HG03469 (cell line): Measurements from ENCODE around the gene DUSP8.

Experiments used
- ATAC-seq: cut with Tn5 transposase; IDR thresholded peaks from one replicate; pipeline ENCODE4 v1.9.1; 2021; ENCODE audit warnings: mild to moderate bottlenecking, moderate library complexity, moderate number of reproducible peaks; ENCODE audit not compliant: unreplicated experiment

The DUSP8 gene

DNA sequence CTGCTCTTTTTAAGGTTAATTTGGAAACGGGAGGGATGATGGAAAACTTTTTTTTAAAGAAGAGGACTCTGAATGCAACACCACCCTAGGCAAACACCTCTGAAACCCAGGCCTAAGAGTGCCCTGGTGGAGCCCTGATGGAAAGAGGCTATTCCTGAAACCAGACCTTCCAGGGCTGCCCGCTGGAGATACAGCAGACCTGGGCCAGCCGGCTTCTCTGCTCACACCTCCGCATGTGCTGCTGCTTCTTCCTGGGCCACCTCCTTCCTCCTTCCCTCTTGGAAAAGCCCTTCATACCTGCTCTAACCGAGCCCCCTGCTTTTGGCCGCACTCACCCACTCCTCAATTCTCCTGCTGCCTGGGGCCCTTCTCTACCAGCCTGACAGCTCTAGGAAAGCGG is 37.9 kb downstream of the DUSP8 start:
- ATAC-seq: no peak

DNA sequence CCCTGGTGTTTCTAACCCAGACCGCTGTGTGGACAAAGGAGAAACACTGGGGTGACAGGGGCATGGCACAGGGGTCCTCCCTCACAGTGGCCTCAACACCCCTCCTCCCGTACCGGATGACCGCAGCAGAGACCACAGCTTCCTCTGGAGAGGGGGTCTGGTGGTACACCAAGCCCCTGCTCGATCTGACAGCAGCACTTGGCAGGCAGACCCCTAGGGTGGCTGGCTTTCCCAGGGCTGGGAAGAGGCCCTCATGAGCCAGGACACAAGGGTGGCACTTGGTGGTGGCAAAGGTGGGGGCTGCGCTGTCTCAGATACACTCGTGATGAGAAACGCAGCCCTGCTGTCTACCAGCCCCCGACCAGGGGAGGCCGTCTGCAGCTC is 38.7 kb downstream of the DUSP8 start:
- no peak for ATAC-seq

DNA sequence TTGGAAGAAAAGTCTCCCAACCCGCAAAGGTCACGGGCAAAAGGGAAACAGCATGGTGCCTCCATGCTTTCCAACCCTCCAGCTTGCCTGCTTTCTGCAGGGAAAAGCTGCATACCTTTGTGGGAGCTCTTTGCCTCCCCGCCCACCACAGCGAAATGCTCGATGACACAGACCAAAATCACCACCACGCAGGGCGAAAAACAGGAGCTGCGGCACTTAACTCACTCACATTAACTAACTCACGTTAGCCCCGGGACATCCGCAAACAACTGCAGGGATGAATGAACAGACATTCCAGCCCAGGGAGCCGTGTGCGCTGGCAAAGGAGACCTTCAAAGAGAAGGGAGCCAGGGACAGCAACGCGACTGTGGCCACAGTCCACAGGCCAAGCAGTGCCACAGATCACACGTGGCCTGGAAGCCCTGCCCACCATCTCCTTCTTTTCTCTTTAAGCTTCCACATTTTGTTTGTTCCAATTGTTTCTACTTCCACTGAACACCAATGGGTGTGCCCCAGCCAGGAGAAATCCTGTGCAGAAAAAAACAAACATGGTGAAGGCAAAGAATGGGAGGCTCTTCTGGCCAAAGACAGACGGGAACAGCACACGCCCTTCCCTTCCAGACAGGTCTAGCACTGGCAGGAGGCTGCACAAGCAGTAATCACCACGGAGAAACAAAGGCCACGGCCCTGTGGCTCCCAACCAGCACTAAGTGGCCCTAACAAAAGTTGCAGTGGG is 39.3 kb downstream of the DUSP8 start:
- no peak for ATAC-seq

DNA sequence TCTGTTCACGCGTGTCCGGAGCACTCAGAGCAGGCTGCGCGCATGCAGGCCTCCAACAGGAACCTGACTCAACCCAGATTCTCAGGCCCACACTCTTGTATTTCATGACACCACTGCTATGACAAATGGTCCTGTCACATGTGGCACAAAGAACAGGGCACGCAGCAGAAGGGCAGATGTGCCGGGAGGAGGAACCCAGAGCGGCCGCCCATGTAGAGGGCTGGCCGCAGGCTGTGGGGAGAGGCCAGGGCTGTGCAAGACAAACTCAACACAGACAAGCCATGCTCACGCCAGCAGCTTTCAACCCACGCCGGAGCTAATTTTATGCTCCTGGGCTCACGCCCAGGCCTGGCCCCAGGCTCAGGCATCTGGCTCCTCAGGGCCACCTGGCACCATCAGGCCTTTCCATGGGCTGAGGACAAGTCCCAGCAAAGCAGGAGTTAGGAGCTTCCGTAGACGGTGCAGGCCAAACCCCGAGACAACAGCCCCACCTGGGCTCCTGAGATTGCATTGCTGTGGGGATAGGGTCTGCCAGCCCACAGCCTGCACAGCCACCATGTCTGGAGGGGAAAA is 40.0 kb downstream of the DUSP8 start:
- ATAC-seq: no peak

DNA sequence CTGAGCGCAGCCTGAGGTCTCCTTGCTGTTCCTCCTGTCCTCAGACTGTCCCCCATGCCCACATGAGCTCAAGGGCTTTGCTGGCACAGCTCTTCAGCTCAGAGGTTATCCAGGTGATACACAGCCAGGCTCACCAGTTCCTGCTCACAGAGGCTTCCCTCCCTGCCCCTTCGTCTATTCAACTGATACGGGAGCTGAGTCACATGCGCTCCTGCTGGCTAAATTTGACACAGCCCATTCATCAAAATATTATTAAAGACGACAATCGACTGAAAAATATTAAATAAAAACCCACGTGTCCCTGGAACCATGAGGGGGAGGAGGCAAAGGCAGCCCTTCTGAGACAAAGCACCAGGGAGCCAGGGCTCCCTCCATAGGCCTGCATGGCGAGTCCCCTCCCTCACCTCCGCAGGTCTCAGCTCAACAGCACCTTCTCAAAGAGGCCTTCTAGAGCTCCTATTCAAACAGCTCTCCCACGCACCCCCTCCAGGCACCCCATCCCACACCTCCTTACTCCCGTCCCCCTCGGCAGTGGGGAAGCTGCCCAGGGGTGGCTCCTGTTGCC is 40.5 kb downstream of the DUSP8 start:
- no peak for ATAC-seq

DNA sequence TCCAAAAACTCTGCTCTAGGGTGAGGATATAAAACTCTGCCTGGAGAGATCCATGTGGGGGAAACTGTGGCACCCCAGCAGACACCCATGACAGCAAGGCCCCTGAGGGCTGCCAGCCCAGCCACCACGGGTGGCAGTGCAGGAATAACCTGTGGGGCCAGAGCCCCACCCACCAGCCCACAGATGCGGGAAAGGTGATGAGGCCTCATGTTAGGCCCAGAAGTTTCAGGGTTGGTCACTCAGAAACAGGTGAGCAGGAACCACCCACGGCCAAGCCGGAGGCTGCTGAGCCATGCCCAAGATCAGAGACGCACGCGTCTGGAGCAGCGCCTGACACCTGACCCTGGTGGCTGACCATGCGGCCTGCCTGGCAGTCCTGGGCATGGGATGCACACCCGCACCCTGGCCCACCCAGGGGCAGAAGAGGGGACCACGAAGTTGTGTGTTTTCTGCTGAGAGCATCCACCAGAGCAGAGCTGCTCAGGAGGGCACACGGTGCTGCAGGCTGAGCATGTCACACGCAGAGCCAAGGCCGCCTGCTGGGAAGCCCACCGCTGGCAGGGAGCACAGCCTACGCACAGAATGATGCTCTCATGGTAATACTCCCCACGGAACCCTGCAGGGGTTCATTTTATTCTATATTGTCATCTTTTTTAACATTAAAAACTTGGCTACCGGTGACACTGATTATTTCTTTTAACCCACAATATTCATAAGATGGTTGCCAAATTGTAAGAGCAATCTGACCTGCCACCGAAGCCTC is 41.2 kb downstream of the DUSP8 start:
- no peak for ATAC-seq

DNA sequence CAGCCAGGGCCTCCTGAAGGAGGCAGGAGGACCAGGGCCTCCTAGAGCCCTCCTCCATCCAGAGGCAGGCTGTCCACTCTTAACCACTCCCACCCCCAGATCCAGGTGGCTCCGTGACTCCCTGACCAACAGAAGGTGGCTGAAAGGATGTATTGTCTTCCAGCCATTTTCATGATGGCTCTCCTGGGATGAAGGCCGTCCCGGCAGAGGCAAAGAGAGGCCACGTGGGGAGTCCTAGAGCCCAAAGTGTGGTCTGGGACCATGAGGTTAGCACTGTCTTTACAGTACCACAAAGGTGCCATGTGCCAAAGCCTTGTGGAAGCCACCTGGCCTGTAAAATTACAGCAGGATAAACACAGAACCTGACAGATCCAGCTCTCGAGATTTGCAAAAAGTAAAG is 42.3 kb downstream of the DUSP8 start:
- no peak for ATAC-seq

DNA sequence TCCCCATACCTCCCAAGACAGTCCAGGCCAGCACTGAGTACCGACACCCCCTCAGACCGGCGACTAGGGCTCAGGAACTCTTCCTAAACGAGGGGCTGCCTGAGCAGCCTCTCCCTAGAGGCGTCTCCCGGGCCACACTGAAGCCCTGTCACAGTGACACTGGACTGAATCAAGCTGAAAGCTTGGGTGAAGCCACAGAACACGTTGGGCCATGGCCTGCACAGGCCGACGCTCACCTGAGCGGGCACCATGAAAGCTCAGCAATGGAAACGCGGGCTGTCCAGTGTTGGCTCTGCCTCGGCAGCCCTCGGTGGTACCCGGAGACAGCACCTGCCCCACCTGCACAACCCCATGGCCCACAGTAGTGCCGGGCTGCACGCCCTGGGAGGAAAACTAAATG is 42.8 kb downstream of the DUSP8 start:
- ATAC-seq: no peak

DNA sequence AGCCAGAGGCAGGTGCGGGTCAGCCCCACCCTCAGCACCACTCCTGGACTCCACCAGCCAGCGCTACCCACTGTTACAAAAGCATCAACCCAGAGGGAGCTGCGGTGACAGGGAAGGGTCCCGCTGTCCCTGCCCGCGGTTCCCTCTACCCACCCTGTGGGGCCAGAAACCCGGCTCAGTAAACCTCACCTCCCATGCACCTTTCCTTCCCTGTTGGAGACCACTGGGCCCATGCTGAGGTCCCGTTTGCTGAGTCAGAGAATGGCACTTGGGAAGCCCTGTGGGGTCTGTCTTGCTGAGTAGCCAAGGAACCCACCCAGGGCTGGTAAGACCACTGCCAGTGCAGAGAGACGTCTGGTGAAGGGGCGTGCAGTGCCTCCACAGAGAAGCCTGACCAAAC is 43.4 kb downstream of the DUSP8 start:
- ATAC-seq: no peak

DNA sequence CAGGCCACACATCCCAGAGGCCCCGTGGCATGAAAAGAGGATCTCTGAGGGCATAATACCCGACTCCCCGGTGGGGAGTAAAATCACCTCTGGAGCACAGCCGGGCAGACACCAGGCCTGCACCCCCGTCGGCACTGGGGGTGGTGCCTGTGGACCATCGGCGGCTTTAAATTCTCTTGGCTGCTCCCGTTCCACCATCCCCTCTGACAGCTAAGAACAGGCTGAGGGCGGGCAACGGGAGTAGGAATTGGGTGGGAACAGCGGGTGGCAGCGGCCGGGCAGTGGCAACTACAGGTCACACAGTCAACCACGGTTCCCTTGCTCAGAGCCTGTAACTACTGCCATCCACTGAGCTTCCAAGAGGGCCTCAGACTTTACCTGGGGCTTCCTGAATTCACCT is 45.3 kb downstream of the DUSP8 start:
- ATAC-seq: no peak

DNA sequence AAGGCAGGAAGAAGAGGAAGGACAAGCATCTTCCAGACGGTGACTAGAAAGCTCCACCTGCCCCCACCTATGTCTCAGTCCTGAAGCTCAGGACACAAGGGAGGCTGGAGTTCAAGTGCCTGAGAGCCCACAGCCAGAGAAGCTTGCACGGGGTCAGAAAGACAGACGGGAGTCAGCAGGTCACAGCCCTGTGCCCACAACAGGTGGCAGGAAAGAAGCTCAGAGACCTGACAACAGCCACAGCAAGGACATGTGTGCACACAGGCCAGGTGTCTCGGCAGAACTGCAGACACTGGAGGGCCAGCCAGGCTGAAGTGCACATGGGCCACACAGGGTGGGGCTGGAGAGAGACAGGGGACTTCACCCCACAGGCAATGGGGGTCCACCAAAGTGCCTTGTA is 48.3 kb downstream of the DUSP8 start:
- ATAC-seq: no peak

DNA sequence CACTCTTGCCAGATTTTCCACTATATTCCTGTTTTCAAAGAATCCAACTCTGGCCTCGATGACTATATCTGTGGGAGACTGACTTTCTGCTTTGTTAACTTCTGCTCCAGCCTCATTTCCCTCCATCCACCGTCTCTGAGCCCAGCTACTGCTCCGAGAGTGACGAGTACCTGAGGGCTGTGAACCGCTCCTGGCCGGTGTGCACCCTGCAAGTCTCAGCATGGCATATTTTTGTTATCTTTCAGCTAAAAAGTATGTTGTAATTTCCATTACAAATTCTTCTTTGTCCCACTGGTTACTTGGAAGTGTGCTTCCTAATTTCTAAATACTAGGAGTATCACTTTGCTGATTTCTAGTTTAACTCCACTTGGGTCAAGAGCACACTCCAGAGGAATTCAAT is 49.0 kb downstream of the DUSP8 start:
- no peak for ATAC-seq

DNA sequence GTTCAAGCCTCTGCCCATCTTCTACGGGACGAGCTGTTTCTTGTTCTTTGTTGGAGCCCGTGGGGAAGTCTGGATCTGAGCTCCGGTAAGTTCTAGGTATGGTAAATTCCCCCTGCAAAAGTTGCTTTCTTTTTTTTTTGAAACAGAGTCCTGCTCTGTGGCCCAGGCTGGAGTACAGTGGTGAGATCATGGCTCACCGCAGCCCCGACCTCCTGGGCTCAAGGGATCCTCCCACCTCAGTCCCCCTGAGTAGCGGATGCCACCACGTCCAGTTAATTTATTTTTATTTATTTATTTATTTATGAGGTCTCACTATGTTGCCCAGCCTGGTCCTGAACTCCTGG is 50.0 kb downstream of the DUSP8 start:
- no peak for ATAC-seq

DNA sequence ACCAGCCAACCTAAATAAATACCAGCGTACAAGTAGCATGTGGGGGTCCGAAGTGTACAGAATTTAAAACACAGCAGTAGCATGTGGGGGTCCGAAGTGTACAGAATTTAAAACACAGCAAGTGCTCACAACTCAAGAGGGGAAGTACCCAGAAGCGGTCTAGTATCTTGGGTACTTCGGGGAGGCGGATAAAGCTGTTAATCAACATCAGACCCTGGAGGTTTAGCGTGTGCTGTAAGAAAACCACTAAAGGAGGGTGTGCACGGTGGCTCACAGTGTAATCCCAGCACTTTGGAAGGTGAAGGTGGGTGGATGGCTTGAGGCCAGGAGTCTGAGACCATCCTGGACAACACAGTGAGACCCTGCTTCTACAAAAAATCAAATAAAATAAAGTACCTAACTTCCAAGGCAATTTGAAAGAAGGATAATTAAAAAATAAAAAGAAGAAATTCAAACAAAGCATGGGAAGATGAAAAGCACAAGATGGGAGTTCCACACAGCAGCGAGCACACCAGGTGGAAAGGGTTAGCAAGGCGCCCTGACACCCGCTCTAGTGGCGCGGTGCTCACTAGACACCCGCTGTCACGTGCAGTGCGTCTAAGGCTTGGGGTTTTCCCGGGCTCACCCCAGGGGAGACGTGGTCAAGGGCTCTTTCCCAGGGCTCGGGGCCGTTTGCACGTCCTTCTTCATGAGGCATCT is 50.5 kb downstream of the DUSP8 start:
- peak; percentile 61 for ATAC-seq

DNA sequence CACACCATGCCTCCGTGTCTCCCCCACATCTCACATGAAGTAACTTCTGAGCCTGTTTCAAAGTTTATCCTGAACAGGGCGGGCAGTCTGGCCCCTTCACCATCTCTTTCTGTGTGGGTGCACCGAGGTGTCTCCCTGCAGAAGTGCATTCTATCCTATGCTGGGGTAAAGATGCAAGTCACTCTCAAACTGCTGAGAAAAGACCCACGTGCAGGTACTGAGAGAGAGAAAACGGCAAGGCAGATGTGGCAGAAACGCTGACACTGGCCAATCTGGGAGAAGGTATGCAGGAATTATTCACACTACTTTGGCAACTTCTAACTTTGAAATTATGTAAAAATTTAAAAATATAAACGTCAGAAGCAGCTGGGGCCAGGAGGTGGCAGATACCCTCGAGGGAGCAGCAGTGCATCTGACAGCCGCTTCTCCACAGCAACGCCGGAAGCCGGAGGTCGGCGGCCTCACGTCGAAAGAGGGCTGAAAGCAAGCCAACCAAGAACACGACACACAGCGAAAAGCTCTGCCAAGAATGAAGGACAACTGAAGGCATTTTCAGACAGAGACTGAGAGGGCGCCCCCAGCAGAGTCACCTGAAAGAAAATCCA is 51.3 kb downstream of the DUSP8 start:
- no peak for ATAC-seq

DNA sequence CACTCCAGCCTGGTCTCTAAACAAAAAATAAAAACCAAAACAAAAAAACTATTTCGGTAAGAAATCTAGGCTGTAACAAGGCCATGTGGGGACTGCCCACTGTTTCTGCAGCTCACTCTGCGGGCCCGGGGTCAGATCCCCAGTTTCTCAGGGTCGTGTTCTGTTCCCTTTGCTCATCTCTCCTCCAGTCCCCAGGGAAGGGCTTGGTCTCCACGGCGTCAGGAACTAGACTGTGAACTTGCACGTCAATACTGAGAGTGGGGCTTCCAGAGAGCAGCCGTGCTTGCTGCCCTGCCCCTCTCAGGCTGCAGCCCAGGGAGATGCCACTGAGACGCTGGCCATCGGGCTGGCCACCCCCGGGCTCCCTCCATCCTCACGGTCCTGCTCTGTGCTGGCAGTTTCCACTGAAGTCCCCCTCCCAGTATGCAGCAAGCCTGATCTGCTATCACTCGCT is 51.8 kb downstream of the DUSP8 start:
- no peak for ATAC-seq

DNA sequence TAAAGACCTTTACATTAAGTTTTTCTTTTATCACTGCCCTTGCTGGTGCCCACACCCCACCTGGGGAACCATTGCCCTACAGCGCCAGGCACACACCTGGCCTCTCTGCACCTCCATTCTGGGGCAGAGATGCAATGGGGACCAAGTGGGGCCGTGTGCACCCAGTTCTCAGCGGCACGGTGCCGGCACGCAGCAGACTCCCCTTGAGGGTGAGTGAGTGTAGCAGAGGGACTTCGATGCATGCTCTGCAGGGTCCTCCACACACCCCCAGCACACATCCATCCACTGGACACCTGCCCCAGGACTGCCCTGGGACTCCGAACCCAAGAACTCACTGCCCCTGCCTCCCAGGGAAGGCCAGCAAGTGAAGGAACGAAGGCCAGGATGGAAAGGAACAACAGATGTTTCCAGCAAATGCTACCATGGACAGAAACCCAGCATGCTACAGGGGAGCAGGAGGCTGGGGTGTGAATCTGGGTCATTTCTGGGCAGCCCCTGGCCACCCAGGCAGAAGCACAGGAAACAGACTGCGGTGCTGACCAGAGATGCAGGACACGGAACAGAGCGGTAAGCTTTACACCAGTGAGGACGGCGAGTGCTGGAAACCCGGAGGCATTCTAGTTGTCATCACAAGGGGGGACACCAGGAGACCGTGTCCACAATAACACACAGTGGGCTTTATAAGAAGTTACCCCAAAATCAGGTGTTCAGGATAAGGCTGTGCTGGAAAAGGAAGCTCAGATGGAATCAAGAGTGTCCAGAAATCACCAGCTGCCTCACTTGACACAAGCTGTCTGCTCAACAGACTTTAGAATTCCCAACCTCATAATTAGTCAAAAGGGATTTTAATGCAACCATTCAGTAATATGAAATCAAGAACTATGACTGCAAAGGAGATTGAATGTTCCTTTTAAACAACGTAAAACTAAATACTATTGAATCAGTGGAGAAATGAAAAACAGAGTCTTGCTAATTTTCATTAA is 52.8 kb downstream of the DUSP8 start:
- ATAC-seq: no peak

DNA sequence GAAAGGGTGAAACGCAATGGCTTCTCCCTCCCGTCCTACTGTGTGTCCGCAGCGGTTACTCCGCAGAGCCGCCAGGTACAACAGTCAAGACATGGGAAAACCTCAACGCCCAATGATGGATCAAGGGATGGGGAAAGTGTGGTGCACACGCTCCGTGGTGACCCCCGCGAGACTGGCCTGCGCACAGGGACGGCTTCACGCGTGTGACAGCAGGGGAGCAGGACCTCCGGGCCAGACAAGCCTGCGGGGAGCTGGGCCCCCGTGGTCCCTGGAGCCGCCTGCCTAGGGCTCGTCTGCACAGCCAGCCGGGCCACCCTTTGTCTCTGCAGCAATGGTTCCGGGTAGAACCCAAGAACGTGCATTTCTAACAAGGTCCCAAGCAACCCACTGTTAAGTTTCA is 53.8 kb downstream of the DUSP8 start:
- ATAC-seq: no peak

DNA sequence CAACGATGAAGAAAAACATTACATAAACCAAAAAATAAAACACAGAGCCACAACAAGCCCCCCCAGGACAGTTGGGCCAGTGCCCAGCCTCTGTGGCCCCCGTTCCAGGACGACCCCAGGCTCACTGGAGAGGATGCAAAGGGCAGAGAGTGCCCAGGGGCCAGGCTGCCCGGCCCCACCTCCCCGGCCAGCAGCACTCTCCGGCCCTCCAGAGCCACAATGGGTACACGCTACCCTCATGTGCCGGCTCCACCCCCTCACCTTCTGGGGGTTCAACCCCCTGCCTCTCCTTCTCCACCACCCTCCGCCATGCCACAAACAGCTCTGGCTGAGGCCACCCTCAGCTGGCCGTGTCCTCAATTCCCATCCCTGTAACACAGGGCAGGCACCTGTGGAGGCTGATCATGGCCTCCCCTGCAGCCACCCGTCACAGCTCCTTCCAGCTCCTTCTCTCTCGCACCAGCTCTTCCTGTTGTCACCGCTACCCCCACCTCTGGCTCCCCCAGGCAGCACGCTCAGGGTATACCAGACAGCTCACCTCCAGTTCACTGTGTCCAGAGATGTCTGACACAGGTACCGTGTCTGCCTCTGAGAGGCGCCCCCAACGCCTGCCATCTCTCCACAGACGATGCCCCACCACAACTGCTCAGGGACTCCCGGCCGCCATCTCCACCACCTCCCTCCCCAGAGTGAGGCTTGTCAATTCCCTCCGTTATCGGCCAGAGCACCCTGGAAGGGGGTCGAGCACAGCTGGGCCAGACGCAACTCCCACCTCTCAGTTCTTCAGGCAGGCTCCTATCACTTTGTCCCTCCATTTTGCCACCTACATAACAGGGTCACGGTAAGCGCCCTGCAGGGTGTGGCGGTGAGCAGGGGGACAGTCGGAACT is 54.7 kb downstream of the DUSP8 start:
- ATAC-seq: no peak
